ENCODE data around the gene ZNF281. TPM values are rescaled to one million over a fixed set of nuclear protein-coding genes. Genes with fewer than 3 reads are reported as not detected.

Gene ZNF281
- total RNA-seq: 27.4 and 28.9 TPM in 2 replicates

GRCh38 chr1:200409761-200410565, at the start of gene ZNF281:
Gene ZNF281 (minus strand): TSS chr1:200410036. CDS start chr1:200409705, 331 bp downstream.

Other genes starting within 250 kb of the ZNF281 start
- gene KIF14, start 210.7 kb upstream of the ZNF281 start, total RNA-seq: 4.2 and 9.6 TPM in 2 replicates